ENCODE measurements around the gene ATE1.

Gene ATE1

DNA sequence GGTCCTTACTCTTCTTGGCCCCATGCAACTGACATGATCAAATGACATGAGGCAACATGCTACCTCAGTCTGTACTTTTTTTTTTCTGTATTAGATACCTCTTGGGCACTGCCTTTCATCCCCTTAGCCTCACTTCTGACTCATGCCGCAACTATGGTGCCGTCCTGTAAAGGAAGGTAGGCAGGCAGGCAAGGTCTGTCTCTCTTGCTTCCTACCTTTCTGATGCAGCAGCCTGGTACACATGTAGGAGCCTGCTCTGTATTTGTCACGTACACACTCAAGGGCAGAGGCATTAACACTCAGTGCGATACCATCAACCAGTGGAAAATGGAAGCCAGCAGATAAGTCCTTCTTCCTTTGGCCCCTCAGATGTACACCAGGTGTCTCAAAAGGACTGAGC is 146.7 kb downstream of the ATE1 start:
- TF ChIP-seq, protein P1, sequence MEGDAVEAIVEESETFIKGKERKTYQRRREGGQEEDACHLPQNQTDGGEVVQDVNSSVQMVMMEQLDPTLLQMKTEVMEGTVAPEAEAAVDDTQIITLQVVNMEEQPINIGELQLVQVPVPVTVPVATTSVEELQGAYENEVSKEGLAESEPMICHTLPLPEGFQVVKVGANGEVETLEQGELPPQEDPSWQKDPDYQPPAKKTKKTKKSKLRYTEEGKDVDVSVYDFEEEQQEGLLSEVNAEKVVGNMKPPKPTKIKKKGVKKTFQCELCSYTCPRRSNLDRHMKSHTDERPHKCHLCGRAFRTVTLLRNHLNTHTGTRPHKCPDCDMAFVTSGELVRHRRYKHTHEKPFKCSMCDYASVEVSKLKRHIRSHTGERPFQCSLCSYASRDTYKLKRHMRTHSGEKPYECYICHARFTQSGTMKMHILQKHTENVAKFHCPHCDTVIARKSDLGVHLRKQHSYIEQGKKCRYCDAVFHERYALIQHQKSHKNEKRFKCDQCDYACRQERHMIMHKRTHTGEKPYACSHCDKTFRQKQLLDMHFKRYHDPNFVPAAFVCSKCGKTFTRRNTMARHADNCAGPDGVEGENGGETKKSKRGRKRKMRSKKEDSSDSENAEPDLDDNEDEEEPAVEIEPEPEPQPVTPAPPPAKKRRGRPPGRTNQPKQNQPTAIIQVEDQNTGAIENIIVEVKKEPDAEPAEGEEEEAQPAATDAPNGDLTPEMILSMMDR (conservative IDR thresholded peaks at IDR 0.05; ENCODE audit: low read length) = no peak
- no peak overlapping the region for H3K4me3 ChIP-seq (ENCODE audit: low read length)
- DNase-seq (ENCODE audit: low read depth) = no peak

DNA sequence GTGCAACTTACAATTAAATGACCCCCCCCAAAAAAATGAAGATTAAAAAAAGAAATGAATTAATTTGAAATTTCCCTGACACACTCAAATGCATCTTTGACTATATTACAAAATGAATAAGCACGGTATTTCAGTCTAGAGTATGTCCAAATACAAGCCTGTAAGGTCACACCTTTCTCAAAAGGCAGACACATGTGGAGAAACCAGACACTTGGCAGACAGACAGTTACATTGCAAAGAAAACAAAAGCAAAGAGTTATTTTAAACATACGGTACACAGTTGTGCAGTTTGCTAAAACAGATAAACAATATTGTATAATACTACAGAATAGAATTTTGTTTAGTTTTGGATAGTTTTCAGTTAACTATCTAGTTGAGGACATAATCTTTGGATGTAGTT is 153.0 kb downstream of the ATE1 start:
- peak; percentile 60 for DNase-seq (ENCODE audit: low read depth)
- no peak overlapping the region for H3K4me3 ChIP-seq (ENCODE audit: low read length)
- TF ChIP-seq, protein P1 (conservative IDR thresholded peaks at IDR 0.05; ENCODE audit: low read length) = no peak

DNA sequence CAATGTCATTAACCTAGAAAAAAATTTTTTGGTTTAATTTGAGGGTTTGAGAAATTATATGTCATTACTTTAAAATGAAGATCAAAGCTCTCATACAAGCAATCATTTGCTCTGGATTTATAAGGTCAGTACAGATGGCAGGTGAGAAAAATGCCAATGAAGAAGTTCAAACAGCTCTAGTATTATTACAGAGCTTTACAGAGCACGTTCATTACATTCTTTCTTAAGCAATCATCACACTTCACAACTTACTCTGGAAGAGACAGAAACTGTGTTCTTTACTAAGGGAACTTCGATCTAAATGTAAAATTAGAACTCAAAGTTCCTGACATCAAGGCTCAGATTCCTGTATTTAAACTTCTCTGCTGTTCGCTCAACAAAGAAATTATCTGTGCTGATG is 153.4 kb downstream of the ATE1 start:
- TF ChIP-seq, protein P1 (conservative IDR thresholded peaks at IDR 0.05; ENCODE audit: low read length) = no peak
- no peak overlapping the region for H3K4me3 ChIP-seq (ENCODE audit: low read length)
- DNase-seq (ENCODE audit: low read depth) = peak; percentile 34

DNA sequence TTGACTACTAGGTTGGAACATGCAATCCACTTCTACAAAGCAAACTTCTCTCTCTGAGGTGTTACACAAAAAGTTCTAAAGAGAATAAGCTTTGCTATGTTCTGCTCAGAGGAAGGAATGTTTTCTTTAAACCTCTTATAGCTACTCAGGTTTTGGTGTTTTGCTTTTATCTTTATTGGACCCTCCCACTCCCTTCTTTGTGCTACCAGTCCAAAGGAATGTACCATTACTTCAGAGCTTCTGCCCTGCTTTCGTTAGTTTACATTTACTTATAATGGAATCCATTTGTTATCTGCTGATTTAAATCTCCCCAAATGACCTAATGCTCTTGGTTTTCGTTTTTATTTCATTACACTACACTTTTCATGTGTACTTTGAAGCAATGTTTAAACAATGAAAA is 154.9 kb downstream of the ATE1 start:
- no peak overlapping the region for H3K4me3 ChIP-seq (ENCODE audit: low read length)
- TF ChIP-seq, protein P1 (conservative IDR thresholded peaks at IDR 0.05; ENCODE audit: low read length) = no peak
- DNase-seq (ENCODE audit: low read depth) = peak; percentile 26

DNA sequence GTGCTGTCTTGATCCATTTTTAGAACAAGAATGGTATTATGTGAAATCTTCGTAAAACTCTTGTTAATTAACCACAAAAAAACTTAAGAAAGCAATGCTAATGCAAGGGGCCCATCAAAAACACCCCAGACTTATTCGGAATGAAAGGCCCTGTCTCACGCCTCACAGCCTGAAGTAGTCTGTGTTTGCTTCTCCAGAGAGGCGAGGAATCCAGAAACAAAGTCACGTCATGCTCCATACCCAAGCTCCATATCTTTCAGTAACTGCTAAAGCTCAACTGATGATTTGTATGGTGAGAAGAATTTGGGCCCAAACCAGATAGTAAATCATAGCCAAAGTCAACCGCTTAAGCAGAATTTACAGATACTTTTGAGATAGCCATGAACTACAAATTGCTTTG is 155.4 kb downstream of the ATE1 start:
- TF ChIP-seq, protein P1 (conservative IDR thresholded peaks at IDR 0.05; ENCODE audit: low read length) = no peak
- DNase-seq (ENCODE audit: low read depth) = peak; percentile 83
- no peak overlapping the region for H3K4me3 ChIP-seq (ENCODE audit: low read length)

DNA sequence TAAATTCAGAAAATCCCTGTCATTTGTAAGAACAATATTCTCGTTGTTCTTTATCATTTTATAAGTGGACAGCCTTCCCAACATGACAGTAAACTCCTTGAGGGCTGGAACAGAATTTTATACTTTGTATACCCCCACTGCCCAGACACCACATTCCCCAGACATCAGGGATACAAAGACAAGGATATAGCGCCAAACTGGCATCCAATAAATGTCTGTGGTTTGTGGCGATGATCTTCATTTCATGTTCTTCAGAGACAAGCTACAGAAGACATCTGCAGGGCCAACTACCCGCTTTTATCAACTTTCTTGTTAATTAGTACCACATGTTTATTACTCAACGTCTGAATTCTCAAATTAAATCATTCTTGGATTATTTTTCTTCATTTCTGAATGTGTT is 155.9 kb downstream of the ATE1 start:
- H3K4me3 ChIP-seq (ENCODE audit: low read length) = no peak overlapping the region
- TF ChIP-seq, protein P1 (conservative IDR thresholded peaks at IDR 0.05; ENCODE audit: low read length) = no peak
- DNase-seq (ENCODE audit: low read depth) = peak; percentile 92

DNA sequence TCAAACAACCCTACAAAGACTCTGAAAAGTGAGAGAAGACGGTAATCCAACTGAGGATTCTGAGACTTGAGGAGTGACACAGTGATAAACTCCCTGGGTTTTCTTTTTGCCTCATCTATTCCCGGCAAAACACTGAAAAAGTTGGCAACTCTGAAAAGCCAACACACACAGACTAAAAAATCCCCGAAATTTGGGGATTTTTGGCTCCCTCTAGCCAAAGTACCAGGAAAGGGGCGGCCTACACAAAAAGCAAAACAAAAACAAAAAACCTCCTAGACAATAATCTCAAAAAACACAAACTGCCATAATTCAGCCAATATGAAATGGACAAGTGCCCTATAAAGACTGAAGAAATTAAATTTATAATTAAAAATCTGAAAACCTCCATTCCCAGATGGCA is 161.4 kb downstream of the ATE1 start:
- no peak for DNase-seq (ENCODE audit: low read depth)
- no peak overlapping the region for H3K4me3 ChIP-seq (ENCODE audit: low read length)
- TF ChIP-seq, protein P1 (conservative IDR thresholded peaks at IDR 0.05; ENCODE audit: low read length) = no peak

Data from AG10803 (cell line).